CD4-positive, alpha-beta T cell treated with Interferon alpha-2 for 1 hour (primary cell): ENCODE data around the gene CRYL1.

Experiments used
- DNase-seq, 2 donors: peaks; one replicate each; pipeline ENCODE4 v3.0.0-alpha.2; 2020 to 2022

Gene CRYL1

DNA sequence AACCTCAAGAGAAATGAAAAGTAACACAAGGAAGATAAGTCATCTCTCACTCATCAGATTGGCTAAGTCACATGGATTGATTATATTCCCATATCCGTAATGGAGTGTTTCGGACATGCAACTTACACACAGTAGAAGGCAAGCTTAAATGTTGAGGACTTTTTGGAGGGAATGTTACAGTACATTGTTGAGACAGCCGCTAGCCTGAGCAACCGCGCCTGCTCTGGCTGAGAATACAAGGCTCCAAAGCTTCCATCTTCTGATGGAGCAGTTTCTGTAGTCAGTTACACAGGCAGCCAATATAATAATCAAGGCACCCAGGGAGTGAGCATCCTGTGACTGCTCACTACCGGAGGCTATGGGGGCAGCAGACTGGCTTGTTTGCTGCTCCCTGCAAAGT, 1.0 kb upstream of the CRYL1 start:
- peak in 1 of 2 donors; percentile 4 for DNase-seq

DNA sequence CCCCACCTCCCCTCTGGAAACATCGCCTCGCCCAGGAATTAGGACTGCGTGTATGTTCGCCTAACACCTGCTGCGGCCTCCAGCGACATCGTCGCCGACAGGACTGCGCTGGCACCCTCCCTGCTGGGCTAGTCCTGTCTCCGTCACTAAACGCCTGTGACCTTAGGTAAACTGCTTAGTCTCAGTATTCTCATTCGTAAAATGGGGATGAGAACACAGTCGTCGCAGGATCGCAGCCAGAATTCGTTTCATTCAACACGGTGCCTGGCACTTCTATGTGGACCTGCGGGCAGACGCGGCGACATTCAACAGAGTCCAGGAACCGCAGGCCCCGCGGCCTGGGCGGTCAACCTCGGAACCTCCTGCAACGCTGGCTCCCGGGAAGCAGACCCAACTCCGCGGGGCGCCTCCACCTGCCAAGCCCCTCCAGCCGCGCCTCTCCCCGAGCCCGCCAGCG, 485 bp downstream of the CRYL1 start:
- peak in 1 of 2 donors; percentile 23 for DNase-seq

DNA sequence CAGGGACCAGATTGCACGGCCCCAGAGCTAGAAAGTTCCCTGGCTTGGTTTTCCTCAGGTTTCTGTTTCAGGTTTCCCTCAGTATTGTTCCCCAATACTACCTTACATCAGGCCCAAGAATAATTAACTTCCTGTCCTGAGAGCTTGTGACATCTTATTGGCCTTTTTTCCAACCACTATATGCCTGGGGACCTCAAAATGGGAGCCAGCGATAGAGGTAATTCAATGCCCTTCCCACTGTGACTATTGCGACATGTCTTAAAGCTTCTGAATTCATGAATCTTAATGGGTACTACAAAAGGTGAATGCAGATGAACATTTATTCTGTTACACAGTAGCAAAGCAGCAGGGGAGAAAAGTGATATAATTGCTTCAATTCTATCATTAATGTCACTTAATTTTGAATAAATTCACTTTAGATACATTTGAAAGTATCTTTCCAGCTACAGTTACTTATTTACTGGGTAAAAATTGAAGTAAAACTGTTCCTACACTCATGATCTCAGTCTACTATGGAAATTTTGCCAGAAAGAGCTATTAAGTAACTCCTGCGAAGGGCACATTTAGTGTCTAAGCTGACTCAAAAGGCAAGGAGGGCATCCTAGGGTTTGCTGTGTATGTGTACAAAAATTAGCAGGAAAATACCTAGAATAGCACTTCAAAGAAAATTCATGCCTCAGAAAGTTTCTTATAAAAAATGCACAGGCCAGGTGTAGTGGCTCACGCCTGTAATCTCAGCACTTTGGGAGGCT, 4.1 kb downstream of the CRYL1 start:
- DNase-seq, result no peak

DNA sequence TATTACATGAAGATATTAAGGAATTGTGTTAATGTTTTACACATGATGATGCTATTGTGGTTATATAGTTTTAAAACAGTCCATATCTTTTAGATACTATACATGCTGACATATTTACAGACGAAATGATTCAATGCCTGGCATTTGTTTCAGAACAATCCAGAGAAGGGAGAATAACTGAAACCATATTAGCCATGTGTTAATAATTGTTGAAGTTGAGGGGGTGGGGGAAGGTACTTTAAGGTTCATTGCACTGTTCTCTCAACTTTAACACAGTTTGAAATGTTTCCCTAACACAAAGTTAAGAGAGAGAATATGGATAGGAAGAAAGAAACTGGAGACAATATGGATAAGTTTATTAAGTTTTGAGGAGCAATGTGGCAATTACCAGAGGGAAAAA, 5.8 kb downstream of the CRYL1 start:
- DNase-seq, result no peak

DNA sequence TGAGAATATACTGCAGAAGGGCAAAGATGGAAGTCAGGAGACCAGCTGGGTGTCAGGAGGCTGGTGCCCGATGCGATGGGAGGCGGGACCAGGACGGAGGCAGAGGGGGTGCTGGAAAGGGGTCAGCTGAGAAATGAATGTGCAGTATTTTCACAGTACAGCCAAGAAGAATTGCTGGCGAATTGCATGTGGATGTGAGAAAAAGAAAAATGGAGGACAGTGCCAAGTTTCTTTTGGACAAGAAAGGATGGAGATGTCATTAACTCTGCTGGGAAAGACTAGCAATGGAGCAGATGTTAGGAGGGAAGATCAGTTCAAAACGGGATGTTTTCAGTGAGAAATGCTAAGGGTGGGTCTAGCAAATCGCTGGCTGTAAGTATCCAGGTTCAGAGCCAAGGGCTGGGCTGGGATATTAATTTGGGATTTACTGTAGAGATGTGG, 7.0 kb downstream of the CRYL1 start:
- DNase-seq, result no peak

DNA sequence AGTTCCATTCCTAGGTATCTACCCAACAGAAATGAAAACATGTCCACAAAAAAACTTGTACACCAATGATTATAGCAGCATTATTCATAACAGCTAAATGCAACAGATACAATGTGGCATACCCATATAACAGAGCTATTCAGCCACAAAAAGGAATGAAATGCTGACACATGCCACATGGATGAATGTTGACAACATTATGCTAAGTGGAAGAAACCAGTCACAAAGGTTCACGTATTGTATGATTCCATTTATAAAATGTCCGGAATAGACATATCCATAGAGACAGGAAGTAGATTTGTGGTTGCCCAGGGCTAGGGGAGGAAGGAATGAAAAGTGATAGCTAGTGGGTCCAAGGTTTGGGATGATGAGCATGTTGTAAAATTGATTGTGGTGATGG, 10.8 kb downstream of the CRYL1 start:
- no peak for DNase-seq

DNA sequence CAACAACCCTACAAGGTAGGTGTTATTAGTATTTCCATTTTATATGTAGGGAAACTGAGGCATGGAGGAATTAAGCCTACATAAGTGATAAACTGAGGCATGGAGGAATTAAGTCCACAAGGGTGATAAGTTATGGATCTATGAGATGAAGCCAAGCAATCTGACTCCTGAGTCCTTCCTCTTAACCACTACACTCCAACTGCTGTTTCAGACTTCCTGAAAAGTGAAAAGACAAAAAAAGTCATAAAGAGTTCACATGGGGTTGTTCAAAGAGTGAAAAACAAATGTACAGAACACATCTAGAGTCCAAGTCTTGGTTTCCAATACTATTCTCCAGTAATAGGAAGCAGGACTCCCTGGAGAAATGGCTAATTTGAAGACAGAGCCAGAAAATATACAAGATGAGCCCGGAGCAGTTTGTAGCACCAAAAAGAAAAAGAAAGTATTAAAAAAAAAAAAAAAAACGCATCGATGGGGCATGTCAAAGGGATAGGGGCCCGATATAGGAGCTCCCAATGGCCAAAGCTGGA, 12.1 kb downstream of the CRYL1 start:
- no peak for DNase-seq

DNA sequence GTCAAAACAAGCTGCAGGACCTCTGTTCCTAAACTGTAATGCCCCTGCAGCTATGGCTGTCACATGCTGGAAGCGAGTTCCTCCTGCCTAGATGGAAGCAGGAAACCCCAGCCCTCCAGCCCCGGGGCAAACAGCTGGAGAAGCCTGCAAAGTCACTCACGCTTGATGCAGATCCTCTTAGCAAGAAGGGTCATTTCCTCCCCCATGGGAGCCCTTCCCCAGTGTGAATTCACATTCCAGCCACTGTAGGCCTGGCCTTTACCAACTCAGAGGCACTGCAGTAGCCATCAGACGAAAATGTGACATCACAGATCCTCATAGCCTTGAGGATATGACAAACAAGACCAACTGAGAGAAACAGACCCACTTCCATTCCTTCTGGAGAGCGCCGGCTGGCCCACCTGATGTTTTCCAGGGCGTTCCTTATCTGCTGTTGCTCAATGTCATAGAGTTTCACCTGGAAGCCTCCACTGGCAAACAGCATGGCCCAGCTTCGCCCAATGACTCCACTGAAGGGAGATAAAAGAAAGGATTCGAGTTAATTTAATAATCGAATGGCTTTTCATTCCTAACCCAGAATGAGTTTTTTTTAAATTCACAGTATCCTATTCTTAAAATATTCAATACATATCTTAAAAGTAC, 13.5 kb downstream of the CRYL1 start:
- no peak for DNase-seq

DNA sequence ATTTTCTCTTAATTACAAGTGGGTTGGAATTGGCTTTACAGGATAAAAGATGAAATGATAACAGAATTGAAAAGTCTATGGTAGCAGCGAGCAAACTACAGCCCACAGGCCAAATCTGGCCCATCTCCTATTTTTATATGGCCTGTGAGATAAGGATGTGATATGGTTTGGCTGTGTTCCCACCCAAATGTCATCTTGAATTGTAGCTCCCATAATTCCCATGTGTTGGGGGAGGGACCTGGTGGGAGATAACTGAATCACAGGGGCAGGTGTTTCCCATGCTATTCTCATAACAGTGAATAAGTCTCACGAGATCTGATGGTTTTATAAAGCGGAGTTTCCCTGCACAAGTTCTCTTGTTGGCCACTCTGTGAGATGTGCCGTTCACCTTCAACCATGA, 19.0 kb downstream of the CRYL1 start:
- DNase-seq, result no peak

DNA sequence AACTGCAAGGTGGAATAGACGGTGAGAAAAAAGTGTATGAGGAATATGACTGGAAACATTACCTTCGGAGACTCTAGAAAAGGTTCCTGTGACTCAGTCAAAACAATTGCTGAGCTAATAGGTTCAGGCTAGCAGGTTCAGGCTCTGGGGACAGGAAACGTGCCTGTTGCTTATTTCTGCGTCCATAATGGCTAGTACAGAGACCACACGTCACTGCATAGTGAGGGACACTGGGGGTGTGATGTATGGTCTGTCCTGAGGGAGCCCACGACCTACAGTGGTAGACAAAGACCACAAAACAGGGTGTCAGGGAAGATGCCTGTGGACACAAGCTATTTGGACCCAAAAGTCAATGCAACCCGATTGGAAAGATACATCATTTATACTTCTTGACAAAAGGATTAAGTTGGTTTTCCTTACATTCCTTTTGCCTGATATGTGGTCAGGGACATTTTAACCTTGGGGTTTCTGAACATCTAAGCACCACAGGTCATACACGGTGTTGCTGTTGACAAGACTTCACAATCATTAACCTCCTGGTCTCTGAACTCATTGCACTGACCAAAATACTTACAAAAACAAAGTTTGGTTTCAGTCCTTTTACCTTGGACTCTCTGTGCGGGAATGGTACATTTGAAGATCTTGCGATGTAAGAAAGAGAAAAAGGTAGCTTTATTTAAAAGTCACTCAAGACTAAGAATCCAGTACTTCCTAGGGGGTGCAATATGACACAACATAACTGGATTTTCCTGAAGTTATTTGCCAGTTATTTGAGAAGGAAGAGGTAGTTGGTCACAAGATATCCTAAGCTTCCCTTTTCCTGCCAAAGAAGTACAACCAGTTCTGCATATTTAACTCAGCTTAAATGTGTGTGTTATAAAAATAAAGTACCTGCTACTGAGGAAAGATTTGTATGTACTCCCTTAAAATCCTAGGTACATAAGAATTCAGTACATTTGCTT, 20.0 kb downstream of the CRYL1 start:
- no peak for DNase-seq

DNA sequence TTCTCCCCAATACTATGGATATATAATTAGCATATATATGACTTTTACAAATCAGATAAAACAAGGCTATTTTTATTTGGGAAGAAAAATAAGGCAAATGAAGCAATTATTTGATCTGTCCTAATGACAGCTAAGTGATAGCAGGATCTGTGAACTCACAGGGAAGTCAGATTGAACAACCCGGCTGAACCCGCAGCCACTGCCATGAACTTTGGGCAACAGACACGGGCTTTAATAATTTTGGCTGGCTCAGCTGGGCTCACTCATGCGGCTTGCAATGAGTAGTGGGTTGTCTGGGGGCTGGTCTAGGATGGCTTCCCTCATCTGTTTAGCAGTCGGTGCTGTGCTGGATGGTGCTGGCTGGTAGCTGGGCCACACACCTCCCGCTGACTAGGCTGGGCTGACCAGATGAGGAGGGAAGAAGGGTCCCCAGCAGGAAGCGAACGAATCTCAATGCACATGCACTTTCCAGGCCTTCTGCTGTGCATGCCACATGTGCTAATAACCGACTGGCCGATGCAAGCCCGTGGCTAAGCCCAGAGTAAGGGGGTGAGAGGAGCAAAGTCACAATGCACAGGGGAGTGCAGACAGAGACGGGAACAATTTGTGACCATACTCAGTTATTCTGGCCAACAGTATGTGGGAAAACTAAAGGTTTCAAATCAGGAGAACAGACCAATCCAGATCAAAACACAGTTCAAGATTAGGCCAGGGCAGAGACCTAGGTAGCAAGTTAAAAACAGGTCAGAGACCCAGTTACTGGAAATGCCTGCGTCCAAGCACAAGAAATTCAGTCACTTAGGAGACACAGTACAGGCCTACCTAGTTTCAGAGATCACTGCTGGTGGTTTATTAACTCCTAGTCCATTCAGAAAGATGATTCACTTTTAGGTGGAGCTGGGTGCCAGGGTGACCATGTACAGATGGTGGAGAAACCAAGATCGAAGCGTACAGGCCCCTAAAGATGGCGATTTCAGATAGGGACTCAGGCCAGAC, 22.3 kb downstream of the CRYL1 start:
- DNase-seq, result no peak

DNA sequence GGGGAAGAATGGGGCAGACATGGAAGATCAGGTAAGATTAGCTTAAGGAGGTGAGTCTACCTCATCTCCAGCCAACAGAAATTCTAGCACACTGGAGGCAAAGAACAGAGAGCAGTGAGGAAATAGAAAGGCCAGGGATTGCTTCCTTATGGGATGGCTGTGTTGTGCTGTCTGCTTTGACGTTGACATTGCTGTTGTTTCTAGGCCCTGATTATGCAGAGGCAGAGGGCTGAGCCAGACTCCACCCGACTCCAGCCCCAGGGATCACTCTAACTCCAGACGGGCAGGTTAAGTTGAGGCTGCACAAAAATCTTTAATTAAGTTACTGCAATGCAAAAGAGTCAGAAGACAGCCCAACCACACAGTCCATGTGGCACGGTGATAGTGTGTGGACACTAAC, 24.1 kb downstream of the CRYL1 start:
- DNase-seq, result no peak

DNA sequence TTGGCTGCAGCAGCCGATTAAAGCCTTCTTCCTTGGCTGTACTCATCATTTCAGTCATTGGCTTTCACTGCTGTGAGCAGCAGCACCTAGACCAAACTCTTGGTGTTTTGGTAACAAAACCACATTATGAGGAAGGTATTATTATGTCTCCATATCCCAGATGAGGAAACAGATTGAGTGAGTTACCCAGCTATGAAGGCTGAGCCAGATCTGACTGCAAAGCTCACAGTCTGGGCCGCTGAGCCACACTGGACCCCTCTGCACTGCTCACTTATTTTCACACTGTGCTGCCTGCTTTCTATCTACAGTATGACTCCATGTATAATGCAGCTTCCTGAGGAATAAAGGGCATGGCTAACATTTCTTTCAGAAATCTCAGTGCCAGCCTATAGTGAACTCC, 24.5 kb downstream of the CRYL1 start:
- no peak for DNase-seq

DNA sequence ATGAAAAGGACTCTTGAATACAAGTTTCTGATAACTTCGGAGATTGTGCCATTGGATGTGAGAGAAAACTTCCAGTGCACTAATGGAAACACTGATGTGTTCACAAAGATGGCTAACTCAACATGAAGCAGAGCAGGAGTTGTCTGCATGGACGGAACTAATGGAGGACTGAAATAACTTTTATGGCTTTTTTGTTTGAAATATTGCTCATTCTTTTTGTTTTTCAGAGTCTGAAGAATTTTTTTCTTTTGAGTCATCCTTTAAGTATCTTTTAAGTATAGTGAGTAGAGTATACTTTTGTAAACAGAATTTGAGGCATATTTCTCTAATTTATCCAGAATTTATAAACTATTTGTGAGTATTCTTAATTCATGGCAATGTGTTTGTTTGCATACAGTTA, 25.7 kb downstream of the CRYL1 start:
- DNase-seq, result no peak

DNA sequence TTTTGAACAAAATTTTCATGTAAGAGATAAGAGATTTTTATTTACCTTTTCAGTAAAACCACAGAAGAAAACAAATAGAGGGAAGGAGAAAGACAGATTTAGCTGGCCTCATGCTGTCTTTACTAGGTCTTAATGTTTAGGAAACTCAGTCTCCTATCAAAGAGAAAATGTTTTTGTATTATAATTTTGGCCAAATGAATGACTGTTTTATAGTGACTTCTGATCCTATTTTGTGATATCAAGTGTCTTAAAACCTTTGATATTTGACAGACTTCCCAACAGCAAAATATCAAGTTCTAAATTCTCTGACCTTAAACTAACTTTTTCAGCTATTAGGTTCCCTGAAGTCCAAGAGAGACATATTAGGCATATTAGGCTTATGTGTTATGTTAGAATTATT, 27.0 kb downstream of the CRYL1 start:
- DNase-seq, result no peak

DNA sequence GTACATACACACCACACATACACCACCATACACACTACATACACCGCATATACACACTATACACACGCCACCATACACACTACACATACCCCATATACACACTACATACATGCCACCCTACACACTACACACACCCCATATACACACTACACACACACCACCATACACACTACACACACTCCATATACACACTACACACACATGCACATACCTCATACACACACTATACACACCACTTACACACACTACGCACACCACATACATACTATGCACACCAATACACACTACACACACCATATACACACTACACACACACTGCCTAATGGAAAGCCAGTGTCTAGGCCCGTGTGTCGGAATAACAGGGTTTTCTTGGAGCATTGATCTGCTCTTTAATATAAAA, 27.5 kb downstream of the CRYL1 start:
- no peak for DNase-seq

DNA sequence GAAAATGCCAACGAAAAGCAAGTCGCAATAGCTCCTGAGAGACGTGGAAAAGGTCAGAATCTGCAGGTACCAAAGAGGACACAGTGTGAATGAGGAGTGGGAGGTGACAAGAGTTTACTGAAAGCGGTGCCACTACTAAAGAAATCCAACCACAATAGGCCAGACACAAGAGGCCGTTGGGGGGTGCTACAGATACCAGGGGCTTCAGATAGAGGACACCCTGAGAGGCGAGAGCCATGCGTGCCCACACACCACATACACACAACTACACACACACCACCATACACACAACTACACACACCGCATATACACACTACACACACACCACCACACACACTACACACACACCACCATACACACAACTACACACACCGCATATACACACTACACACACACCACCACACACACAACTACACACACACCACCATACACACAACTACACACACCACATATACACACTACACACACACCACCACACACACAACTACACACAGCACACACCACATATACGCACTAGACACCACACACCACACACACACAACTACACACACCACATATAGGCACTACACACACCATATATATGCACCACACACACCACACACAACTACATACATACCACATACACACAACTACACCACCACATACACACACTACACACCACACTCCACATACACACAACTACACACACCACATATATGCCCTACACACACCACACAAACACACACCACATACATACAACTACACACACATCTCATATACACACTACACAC, 28.5 kb downstream of the CRYL1 start:
- no peak for DNase-seq

DNA sequence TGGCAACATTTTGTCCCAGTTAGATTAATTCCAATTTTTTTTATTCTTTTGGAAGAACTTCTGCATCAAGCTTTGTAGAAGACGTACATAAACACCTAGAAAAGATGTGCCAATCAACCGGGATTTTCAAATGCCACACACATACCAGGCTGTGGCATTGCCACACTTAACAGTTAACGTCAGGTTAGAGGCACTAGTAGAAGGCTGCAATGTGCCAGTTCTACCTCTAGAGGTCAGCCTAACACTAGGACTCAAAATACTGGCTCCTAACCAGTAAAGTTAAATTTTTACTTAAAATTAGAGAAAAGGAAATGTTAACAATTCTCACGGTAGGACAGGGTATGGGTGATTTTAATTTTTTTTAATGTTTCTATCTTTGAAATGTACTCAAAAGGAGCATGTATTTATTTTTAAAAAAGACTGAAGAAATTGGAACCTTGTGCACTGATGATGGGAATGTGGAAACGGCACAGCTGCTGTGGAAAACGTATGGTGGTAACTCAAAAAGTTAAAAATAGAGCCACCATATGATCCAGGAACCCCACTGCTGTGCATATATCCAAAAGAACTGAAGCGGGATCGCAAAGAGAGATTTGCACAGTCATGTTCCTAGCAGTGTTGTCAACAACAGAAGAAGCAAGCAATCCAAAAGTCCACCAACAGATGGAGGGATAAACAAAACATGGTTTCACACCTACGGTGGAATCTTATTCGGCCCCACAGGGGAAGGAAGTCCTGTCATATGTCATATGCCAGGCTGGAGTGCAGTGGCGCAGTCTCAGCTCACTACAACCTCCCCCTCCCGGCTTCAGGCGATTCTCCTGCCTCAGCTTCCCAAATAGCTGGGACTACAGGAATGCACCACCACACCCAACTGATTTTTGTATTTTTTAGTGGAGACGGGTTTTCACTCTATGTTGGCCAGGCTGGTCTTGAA, 30.3 kb downstream of the CRYL1 start:
- peak; percentile 69 to 81 for DNase-seq

DNA sequence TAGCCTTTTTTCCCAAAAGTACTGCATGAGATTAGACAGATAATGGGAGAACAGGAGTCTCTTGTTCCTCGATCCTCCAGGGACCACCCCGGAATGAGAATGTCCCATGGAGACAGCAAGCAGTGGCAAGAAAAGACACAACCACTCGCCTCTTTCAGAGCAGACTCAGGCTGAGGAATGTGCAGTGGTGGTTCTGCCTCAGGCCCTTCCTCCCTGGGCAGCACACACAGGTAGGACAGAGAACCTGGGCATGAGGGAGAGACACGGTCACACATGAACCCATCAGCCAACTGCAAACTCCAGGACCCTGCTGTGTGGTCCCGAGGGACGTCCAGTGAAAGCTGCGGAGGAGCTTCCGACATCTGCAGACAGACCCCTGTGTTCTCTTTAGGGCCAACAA, 31.0 kb downstream of the CRYL1 start:
- no peak for DNase-seq

DNA sequence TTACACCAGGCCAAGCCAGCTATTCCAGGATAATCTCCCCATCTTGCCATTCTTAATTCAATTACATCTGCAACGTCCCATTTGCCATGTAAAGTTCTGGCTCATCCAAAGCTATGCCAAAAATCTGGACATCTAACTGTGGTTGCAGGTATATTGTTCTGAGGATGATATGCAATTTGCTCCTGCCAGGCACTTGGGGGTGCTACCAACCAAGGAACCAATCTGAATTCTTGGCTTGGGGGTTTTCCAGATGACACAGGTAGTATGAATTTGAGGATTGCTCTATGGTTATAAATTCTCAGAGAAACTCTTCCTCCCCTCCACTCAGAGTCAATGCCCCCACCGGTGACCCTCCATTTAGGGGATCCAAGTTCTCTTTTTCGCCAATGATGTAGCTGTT, 33.0 kb downstream of the CRYL1 start:
- peak; percentile 47 to 54 for DNase-seq
